Spleen (tissue), 11 donors: ENCODE results near the gene THAP7. TPM values are rescaled to one million over a fixed set of nuclear protein-coding genes. Genes with fewer than 3 reads are reported as not detected.

Source experiments
- DNase-seq: peaks from one replicate; pipeline ENCODE4 v3.0.0-alpha.2; 2020
- H3K27ac ChIP-seq, 8 donors: fragments of 200-600 bp; sonication (generic) in 7 of 8; 1 replicate in 4 of 8; 2 replicates in 4 of 8; pipeline versions ENCODE4 v1.5.0 to v1.8.0; 2016 to 2021; ENCODE audit warnings: inconsistent platforms in 4 of 8, mild to moderate bottlenecking in 4 of 8, moderate library complexity in 1 of 8
- H3K27me3 ChIP-seq, 7 donors: fragments of 200-600 bp; sonication (generic) in 6 of 7; replicated peaks in 1 of 7; 1 replicate in 4 of 7; 2 replicates in 3 of 7; pipeline versions ENCODE4 v1.5.0 to v1.8.0; 2016 to 2021; ENCODE audit warnings: inconsistent platforms in 3 of 7, mild to moderate bottlenecking in 1 of 7
- H3K36me3 ChIP-seq, 6 donors: fragments of 200-600 bp; sonication (generic) in 5 of 6; 1 replicate in 4 of 6; 2 replicates in 2 of 6; pipeline versions ENCODE4 v1.5.0 to v1.8.0; 2016 to 2021; ENCODE audit warnings: inconsistent platforms in 2 of 6
- H3K4me1 ChIP-seq, 6 donors: fragments of 200-600 bp; sonication (generic) in 5 of 6; 1 replicate in 3 of 6; 2 replicates in 3 of 6; pipeline versions ENCODE4 v1.5.0 to v1.8.0; 2016 to 2021; ENCODE audit warnings: inconsistent platforms in 3 of 6
- H3K4me3 ChIP-seq, 8 donors: fragments of 200-600 bp; sonication (generic) in 7 of 8; 1 replicate in 4 of 8; 2 replicates in 4 of 8; pipeline versions ENCODE4 v1.5.0 to v1.8.0; 2016 to 2021; ENCODE audit warnings: inconsistent platforms in 4 of 8, mild to moderate bottlenecking in 4 of 8, moderate library complexity in 2 of 8
- H3K9me3 ChIP-seq, 8 donors: fragments of 200-600 bp; sonication (generic) in 7 of 8; 1 replicate in 4 of 8; 2 replicates in 4 of 8; pipeline versions ENCODE4 v1.5.0 to v1.8.0; 2016 to 2021; ENCODE audit warnings: inconsistent platforms in 4 of 8
- POLR2A ChIP-seq, 3 donors: fragments of 450-650 bp; IDR thresholded peaks; one replicate each; pipeline ENCODE4 v1.5.1; 2017; ENCODE audit warnings: antibody characterized with exemption in 3 of 3, mild to moderate bottlenecking in 1 of 3
- POLR2AphosphoS5 ChIP-seq, 3 donors: sonication (generic); formaldehyde crosslinking; IDR thresholded peaks; one replicate each; pipeline ENCODE4 v1.5.1; 2017; ENCODE audit warnings: antibody characterized with exemption in 3 of 3
- WGBS, 5 donors: extraction: QIAGEN DNeasy Blood & Tissue Kit in 3 of 5; methylation state at CpG; one replicate each; pipeline versions ENCODE4 v1.1.5 to v1.1.7; 2013 to 2018; 5-methylcytosine and 5-hydroxymethylcytosine counted together
- intact Hi-C: fragments of 100-400 bp; cut with DNase I; formaldehyde crosslinking; loops from one replicate; pipeline ENCODE4 v1.15.0; 2023; ENCODE audit warnings: low total_unique reads
- polyA plus RNA-seq, 3 donors: library from polyadenylated mRNA; stranded (reverse); fragments of 200-250 nt; gene quantifications; one replicate each; pipeline ENCODE4 v1.2.1, GENCODE V29; 2013
- total RNA-seq, 7 donors: library from RNA; depleted of rRNA in 3 of 7; stranded (reverse); fragments of >200 nt in 3 of 7; fragmentation: NEBNext Ultra II Directional in 4 of 7; extraction: Animal tissue kit (Norgen Biotek cat#: 25700) in 4 of 7; gene quantifications; one replicate each; pipeline versions ENCODE4 v1.1.0 to v1.2.1, GENCODE V29; 2016 to 2021
- TF ChIP-seq, protein P1 (sequence below), 11 experiments: fragments of 200-600 bp in 7 of 11; fragments of 450-650 bp in 4 of 11; sonication (generic) in 4 of 11; IDR thresholded peaks in 8 of 11; conservative IDR thresholded peaks in 3 of 11; 1 replicate in 7 of 11; 2 replicates in 4 of 11; pipeline versions ENCODE4 v1.4.0 to v1.8.0; 2016 to 2021; ENCODE audit warnings: antibody characterized with exemption in 11 of 11, inconsistent platforms in 4 of 11, mild to moderate bottlenecking in 1 of 11
- donor health status: healthy with polysubstance abuse.
- donor health status: DM: no; HTN: no; CAD: no; lungs with moderate emphysema.
- donor health status: DM: no; HTN: no; CAD: no.
- donor health status: Bipolar disorder and iron deficiency.
- donor health status: healthy.
- donor health status: DM: no; HTN: no; CAD: no.
- donor health status: DM: yes; HTN: yes; CAD: no.

Gene THAP7
- total and polyA plus RNA-seq, 10 donors: 16.7 to 53.3 (median 29.6) TPM

- H3K27ac ChIP-seq: no peak overlapping the region
Observed at GRCh38 chr22:21022955-21023614, 21.2 kb upstream of the THAP7 start.

DNA sequence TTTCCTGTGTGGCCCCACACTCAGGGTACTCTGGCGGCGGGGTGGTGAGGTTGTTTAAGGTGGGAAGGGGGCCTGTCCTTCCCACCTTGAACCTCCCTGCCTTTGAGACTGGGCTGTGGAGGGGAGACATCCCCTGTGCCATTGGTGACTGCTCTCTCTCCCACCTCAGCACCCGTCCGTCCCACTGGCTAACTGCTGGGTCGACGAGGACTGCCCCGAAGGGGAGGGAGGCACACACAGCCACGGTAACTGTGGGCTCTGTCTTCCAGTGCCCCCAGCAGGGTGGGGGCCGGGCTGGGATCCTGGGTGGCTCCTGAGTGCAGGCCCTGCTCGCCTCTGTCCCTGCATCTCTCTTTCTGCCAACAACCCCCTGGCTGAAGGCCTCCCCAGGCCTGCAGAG is 20.6 kb upstream of the THAP7 start:
- no peaks in the 10 kb centered on the region for H3K27me3 ChIP-seq
- H3K27ac ChIP-seq: no peak overlapping the region
- H3K9me3 ChIP-seq: no peaks in the 10 kb centered on the region
- TF ChIP-seq, protein P1, sequence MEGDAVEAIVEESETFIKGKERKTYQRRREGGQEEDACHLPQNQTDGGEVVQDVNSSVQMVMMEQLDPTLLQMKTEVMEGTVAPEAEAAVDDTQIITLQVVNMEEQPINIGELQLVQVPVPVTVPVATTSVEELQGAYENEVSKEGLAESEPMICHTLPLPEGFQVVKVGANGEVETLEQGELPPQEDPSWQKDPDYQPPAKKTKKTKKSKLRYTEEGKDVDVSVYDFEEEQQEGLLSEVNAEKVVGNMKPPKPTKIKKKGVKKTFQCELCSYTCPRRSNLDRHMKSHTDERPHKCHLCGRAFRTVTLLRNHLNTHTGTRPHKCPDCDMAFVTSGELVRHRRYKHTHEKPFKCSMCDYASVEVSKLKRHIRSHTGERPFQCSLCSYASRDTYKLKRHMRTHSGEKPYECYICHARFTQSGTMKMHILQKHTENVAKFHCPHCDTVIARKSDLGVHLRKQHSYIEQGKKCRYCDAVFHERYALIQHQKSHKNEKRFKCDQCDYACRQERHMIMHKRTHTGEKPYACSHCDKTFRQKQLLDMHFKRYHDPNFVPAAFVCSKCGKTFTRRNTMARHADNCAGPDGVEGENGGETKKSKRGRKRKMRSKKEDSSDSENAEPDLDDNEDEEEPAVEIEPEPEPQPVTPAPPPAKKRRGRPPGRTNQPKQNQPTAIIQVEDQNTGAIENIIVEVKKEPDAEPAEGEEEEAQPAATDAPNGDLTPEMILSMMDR (IDR thresholded peaks at IDR 0.05 in 8 of 11, conservative IDR thresholded peaks at IDR 0.05 in 3 of 11): no peak
- no peak for TF ChIP-seq POLR2AphosphoS5 (IDR thresholded peaks at IDR 0.05)
- no peak for TF ChIP-seq POLR2A (IDR thresholded peaks at IDR 0.05)
- 75 to 94% (median 86%) methylated on average over 10 of the region's 10 CpGs for WGBS, 5 donors
- no peak for DNase-seq
- intact Hi-C loops: no loop called here
- no peaks in the 10 kb centered on the region for H3K36me3 ChIP-seq
- H3K4me1 ChIP-seq: peaks cover 0 to 13% (median 0%) of the 10 kb centered on the region in 6 donors
- H3K4me3 ChIP-seq: no peak overlapping the region

More at GRCh38 chr22:21022955-21023614, 21.2 kb upstream of the THAP7 start:
- TF ChIP-seq, protein P1 (IDR thresholded peaks at IDR 0.05 in 8 of 11, conservative IDR thresholded peaks at IDR 0.05 in 3 of 11): no peak
- TF ChIP-seq POLR2A (IDR thresholded peaks at IDR 0.05) (no peak), POLR2AphosphoS5 (IDR thresholded peaks at IDR 0.05) (no peak)
- Histone ChIP-seq H3K27me3 (no peaks in the 10 kb centered on the region), H3K4me1 (peaks cover 0 to 13% (median 0%) of the 10 kb centered on the region in 6 donors), H3K9me3 (no peaks in the 10 kb centered on the region), H3K36me3 (no peaks in the 10 kb centered on the region), H3K4me3 (no peak overlapping the region)
- WGBS, 5 donors: 78 to 84% (median 82%) methylated on average over 13 of the region's 13 CpGs
- peak; percentile 68 for DNase-seq
- intact Hi-C loops: no loop called here

GRCh38 chr22:21020802-21021429 is 19.0 kb upstream of the THAP7 start:
- 61 to 72% (median 64%) methylated on average over 7 of the region's 7 CpGs for WGBS, 5 donors
- Histone ChIP-seq H3K9me3 (no peaks in the 10 kb centered on the region), H3K27ac (no peak overlapping the region), H3K36me3 (no peaks in the 10 kb centered on the region), H3K4me1 (peaks cover 0 to 13% (median 0%) of the 10 kb centered on the region in 6 donors), H3K27me3 (no peaks in the 10 kb centered on the region), H3K4me3 (no peak overlapping the region)
- DNase-seq: no peak
- intact Hi-C loops: no loop called here
- TF ChIP-seq POLR2A (IDR thresholded peaks at IDR 0.05) (no peak), POLR2AphosphoS5 (IDR thresholded peaks at IDR 0.05) (no peak)
- TF ChIP-seq, protein P1 (IDR thresholded peaks at IDR 0.05 in 8 of 11, conservative IDR thresholded peaks at IDR 0.05 in 3 of 11): peak in 5 of 11 experiments; percentile 13 to 33 (median 33)

DNA sequence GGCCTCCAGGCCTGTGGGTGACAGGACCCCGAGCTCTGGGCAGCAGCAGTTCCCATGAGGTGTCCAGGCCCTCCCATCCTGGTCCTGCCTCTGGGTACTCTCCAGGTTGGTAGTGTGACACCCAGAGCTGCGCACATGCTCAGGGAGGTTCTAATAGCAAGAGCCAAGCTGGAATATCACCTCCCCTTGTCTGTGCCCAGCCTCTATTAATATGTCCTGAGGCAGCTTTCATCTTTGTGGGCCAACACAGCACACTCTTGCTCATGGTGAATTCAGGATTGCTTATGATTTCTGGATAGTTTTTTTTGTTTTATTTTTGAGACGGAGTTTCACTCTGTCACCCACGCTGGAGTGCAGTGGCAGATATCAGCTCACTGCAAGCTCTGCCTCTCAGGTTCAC is 16.4 kb upstream of the THAP7 start:
- Histone ChIP-seq H3K9me3 (no peaks in the 10 kb centered on the region), H3K36me3 (no peaks in the 10 kb centered on the region), H3K27me3 (peaks cover 0 to 12% (median 0%) of the 10 kb centered on the region in 7 donors), H3K27ac (peak overlapping the region in 1 of 8 donors; percentile 6), H3K4me3 (no peak overlapping the region), H3K4me1 (peaks cover 13 to 28% (median 23%) of the 10 kb centered on the region in 6 donors)
- no peak for DNase-seq
- intact Hi-C loops: loop anchor here (10.0 kb wide), 1 partner anchor 54 kb away; the partner anchor contains the start of gene AIFM3
- WGBS, 5 donors: 85 to 97% (median 90%) methylated on average over 4 of the region's 4 CpGs
- no peak for TF ChIP-seq POLR2AphosphoS5 (IDR thresholded peaks at IDR 0.05)
